ENCODE data around the gene INCA1. TPM values are rescaled to one million over a fixed set of nuclear protein-coding genes. Genes with fewer than 3 reads are reported as not detected.

The INCA1 gene
- total and polyA plus RNA-seq, 2 of the 13 experiments (the other 11 are each of a cell fraction or from before 2014, with no cell fraction given): 0.93 to 2.6 TPM

DNA sequence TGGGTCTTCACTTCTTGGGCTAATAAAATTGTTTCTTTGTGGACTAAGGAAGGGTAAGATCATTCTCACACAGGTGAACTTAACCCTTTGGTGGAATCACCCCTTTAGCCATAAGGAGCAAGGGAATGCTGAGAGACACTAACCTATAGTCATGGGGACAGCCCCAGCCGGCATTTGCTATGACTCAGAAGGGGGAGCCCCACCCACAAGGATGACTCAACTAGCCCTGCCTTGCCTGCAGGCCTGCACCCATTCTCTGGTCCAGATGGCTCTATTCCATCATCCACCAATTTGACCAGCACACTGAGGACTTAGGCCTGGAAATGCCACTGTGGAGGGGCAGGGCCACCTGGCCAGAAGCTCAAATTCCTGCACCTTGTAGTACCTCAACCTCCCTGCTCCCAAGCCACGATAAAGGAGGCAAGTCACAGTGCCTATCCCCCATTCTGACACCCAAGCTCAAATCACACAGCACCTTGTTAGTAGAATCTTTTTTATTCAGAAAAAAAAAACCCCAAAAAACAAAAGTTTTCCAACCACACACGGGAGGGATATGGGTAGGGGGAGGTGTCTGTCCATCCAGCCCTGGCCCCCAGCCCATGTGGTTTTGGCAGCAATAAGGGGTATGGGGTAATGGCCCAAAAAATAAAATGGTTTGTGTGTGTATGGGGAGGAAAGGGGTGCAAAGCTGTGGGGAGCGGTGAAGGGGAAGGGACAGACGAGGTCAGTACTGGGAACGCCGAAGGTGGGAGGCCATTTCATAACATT lies 52.0 kb downstream of the INCA1 start (continued):
- TF ChIP-seq, protein P1, sequence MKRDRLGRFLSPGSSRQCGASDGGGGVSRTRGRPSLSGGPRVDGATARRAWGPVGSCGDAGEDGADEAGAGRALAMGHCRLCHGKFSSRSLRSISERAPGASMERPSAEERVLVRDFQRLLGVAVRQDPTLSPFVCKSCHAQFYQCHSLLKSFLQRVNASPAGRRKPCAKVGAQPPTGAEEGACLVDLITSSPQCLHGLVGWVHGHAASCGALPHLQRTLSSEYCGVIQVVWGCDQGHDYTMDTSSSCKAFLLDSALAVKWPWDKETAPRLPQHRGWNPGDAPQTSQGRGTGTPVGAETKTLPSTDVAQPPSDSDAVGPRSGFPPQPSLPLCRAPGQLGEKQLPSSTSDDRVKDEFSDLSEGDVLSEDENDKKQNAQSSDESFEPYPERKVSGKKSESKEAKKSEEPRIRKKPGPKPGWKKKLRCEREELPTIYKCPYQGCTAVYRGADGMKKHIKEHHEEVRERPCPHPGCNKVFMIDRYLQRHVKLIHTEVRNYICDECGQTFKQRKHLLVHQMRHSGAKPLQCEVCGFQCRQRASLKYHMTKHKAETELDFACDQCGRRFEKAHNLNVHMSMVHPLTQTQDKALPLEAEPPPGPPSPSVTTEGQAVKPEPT (CRISPR knock-in tag; IDR thresholded peaks at IDR 0.05; ENCODE audit: low read depth): no peak
- TF ChIP-seq, protein P2, sequence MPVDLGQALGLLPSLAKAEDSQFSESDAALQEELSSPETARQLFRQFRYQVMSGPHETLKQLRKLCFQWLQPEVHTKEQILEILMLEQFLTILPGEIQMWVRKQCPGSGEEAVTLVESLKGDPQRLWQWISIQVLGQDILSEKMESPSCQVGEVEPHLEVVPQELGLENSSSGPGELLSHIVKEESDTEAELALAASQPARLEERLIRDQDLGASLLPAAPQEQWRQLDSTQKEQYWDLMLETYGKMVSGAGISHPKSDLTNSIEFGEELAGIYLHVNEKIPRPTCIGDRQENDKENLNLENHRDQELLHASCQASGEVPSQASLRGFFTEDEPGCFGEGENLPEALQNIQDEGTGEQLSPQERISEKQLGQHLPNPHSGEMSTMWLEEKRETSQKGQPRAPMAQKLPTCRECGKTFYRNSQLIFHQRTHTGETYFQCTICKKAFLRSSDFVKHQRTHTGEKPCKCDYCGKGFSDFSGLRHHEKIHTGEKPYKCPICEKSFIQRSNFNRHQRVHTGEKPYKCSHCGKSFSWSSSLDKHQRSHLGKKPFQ (CRISPR knock-in tag; IDR thresholded peaks at IDR 0.05; ENCODE audit: insufficient replicate concordance): no peak
- TF ChIP-seq TARDBP (CRISPR knock-in tag; IDR thresholded peaks at IDR 0.05) (no peak; the same call in 1 of the 2 replicates), NFKB2 (CRISPR knock-in tag; IDR thresholded peaks at IDR 0.05; ENCODE audit: borderline replicate concordance) (no peak), GATA4 (IDR thresholded peaks at IDR 0.05; ENCODE audit: borderline replicate concordance, low read depth) (peak; percentile 41; the same call in 1 of the 2 replicates), CCDC6 (CRISPR knock-in tag; IDR thresholded peaks at IDR 0.05) (no peak), ZNF773 (CRISPR knock-in tag; IDR thresholded peaks at IDR 0.05; ENCODE audit: borderline replicate concordance) (no peak), TBP (CRISPR knock-in tag; IDR thresholded peaks at IDR 0.05) (no peak), SRSF9 (IDR thresholded peaks at IDR 0.05; ENCODE audit: borderline replicate concordance, insufficient read depth, low read depth, low read length, poor library complexity, severe bottlenecking) (no peak), ZNF260 (CRISPR knock-in tag; IDR thresholded peaks at IDR 0.05; ENCODE audit: borderline replicate concordance, low read depth) (no peak), ZNF747 (CRISPR knock-in tag; IDR thresholded peaks at IDR 0.05; ENCODE audit: borderline replicate concordance) (no peak)
- TF ChIP-seq, protein P3, sequence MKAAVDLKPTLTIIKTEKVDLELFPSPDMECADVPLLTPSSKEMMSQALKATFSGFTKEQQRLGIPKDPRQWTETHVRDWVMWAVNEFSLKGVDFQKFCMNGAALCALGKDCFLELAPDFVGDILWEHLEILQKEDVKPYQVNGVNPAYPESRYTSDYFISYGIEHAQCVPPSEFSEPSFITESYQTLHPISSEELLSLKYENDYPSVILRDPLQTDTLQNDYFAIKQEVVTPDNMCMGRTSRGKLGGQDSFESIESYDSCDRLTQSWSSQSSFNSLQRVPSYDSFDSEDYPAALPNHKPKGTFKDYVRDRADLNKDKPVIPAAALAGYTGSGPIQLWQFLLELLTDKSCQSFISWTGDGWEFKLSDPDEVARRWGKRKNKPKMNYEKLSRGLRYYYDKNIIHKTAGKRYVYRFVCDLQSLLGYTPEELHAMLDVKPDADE (CRISPR knock-in tag; IDR thresholded peaks at IDR 0.05): no peak
- TF ChIP-seq, protein P4, sequence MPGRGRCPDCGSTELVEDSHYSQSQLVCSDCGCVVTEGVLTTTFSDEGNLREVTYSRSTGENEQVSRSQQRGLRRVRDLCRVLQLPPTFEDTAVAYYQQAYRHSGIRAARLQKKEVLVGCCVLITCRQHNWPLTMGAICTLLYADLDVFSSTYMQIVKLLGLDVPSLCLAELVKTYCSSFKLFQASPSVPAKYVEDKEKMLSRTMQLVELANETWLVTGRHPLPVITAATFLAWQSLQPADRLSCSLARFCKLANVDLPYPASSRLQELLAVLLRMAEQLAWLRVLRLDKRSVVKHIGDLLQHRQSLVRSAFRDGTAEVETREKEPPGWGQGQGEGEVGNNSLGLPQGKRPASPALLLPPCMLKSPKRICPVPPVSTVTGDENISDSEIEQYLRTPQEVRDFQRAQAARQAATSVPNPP (CRISPR knock-in tag; IDR thresholded peaks at IDR 0.05): no peak
- TF ChIP-seq, protein P5, sequence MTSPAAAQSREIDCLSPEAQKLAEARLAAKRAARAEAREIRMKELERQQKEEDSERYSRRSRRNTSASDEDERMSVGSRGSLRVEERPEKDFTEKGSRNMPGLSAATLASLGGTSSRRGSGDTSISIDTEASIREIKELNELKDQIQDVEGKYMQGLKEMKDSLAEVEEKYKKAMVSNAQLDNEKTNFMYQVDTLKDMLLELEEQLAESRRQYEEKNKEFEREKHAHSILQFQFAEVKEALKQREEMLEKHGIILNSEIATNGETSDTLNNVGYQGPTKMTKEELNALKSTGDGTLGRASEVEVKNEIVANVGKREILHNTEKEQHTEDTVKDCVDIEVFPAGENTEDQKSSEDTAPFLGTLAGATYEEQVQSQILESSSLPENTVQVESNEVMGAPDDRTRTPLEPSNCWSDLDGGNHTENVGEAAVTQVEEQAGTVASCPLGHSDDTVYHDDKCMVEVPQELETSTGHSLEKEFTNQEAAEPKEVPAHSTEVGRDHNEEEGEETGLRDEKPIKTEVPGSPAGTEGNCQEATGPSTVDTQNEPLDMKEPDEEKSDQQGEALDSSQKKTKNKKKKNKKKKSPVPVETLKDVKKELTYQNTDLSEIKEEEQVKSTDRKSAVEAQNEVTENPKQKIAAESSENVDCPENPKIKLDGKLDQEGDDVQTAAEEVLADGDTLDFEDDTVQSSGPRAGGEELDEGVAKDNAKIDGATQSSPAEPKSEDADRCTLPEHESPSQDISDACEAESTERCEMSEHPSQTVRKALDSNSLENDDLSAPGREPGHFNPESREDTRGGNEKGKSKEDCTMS (CRISPR knock-in tag; conservative IDR thresholded peaks at IDR 0.05): no peak
- TF ChIP-seq, protein P6, sequence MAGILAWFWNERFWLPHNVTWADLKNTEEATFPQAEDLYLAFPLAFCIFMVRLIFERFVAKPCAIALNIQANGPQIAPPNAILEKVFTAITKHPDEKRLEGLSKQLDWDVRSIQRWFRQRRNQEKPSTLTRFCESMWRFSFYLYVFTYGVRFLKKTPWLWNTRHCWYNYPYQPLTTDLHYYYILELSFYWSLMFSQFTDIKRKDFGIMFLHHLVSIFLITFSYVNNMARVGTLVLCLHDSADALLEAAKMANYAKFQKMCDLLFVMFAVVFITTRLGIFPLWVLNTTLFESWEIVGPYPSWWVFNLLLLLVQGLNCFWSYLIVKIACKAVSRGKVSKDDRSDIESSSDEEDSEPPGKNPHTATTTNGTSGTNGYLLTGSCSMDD (CRISPR knock-in tag; IDR thresholded peaks at IDR 0.05): no peak
- TF ChIP-seq, protein P7, sequence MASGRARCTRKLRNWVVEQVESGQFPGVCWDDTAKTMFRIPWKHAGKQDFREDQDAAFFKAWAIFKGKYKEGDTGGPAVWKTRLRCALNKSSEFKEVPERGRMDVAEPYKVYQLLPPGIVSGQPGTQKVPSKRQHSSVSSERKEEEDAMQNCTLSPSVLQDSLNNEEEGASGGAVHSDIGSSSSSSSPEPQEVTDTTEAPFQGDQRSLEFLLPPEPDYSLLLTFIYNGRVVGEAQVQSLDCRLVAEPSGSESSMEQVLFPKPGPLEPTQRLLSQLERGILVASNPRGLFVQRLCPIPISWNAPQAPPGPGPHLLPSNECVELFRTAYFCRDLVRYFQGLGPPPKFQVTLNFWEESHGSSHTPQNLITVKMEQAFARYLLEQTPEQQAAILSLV (CRISPR knock-in tag; IDR thresholded peaks at IDR 0.05; ENCODE audit: borderline replicate concordance): no peak

All from HepG2 (cell line).